ENCODE measurements around the gene OAT. TPM values are rescaled to one million over a fixed set of nuclear protein-coding genes. Genes with fewer than 3 reads are reported as not detected.

OAT gene
- total and polyA plus RNA-seq, 7 donors = 37.9 to 147 (median 117) TPM

GRCh38 chr10:124403548-124403947, 15.2 kb downstream of the OAT start:
- 51 to 59% methylated on average over 8 of the region's 8 CpGs for WGBS, 2 donors
- no peak overlapping the region for H3K27ac ChIP-seq
- no peaks in the 10 kb centered on the region for H3K27me3 ChIP-seq
- no peak overlapping the region for H3K4me3 ChIP-seq
- H3K4me1 ChIP-seq = peaks cover 0 to 7% (median 2%) of the 10 kb centered on the region in 4 donors
- H3K9me3 ChIP-seq = no peaks in the 10 kb centered on the region
- intact Hi-C loops (cut with DNase I) = no loop called here
- DNase-seq = no peak
- peaks cover 41 to 100% (median 58%) of the 10 kb centered on the region in 4 donors for H3K36me3 ChIP-seq
- TF ChIP-seq, protein P1, sequence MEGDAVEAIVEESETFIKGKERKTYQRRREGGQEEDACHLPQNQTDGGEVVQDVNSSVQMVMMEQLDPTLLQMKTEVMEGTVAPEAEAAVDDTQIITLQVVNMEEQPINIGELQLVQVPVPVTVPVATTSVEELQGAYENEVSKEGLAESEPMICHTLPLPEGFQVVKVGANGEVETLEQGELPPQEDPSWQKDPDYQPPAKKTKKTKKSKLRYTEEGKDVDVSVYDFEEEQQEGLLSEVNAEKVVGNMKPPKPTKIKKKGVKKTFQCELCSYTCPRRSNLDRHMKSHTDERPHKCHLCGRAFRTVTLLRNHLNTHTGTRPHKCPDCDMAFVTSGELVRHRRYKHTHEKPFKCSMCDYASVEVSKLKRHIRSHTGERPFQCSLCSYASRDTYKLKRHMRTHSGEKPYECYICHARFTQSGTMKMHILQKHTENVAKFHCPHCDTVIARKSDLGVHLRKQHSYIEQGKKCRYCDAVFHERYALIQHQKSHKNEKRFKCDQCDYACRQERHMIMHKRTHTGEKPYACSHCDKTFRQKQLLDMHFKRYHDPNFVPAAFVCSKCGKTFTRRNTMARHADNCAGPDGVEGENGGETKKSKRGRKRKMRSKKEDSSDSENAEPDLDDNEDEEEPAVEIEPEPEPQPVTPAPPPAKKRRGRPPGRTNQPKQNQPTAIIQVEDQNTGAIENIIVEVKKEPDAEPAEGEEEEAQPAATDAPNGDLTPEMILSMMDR (IDR thresholded peaks at IDR 0.05) = peak in 3 of 4 experiments; percentile 29 to 53 (median 47)
- TF ChIP-seq POLR2AphosphoS5 (IDR thresholded peaks at IDR 0.05) = no peak

- Histone ChIP-seq H3K4me1 (peaks cover 0 to 7% (median 2%) of the 10 kb centered on the region in 4 donors), H3K36me3 (peaks cover 38 to 100% (median 62%) of the 10 kb centered on the region in 4 donors)
- intact Hi-C loops (cut with DNase I) = no loop called here
Observed at GRCh38 chr10:124402273-124402672, 16.4 kb downstream of the OAT start.

DNA sequence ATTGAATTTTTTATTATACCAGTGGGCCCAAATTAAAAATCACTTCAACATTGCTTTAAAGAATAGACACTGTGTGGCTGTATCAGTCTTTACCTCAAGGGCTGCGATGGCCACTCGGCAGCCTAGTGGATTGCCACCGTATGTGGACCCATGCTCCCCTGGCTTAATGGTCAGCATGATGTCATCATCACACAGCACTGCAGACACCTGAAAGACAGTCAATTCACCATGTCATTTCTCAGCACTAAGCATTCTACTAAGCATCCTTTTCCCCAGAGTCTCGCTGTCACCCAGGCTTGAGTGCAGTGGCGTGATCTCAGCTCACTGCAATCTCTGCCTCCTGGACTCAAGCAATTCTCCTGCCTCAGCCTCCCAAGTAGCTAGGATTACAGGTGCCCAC, 17.1 kb downstream of the OAT start:
- TF ChIP-seq POLR2AphosphoS5 (IDR thresholded peaks at IDR 0.05) (no peak), POLR2A (IDR thresholded peaks at IDR 0.05) (no peak)
- TF ChIP-seq, protein P1 (IDR thresholded peaks at IDR 0.05) = no peak
- Histone ChIP-seq H3K4me3 (no peak overlapping the region), H3K27me3 (no peaks in the 10 kb centered on the region), H3K9me3 (no peaks in the 10 kb centered on the region), H3K4me1 (peaks cover 0 to 7% (median 2%) of the 10 kb centered on the region in 4 donors), H3K27ac (no peak overlapping the region), H3K36me3 (peaks cover 38 to 100% (median 60%) of the 10 kb centered on the region in 4 donors)
- no peak for DNase-seq
- intact Hi-C loops (cut with DNase I) = no loop called here
- WGBS, 2 donors = 96 to 98% methylated on average over 5 of the region's 5 CpGs

More at GRCh38 chr10:124402273-124402672, 16.4 kb downstream of the OAT start:
- TF ChIP-seq, protein P1 (IDR thresholded peaks at IDR 0.05) = no peak
- Histone ChIP-seq H3K4me3 (no peak overlapping the region), H3K27me3 (no peaks in the 10 kb centered on the region), H3K27ac (no peak overlapping the region), H3K9me3 (no peaks in the 10 kb centered on the region)
- 86 to 87% methylated on average over 2 of the region's 2 CpGs for WGBS, 2 donors
- no peak for DNase-seq

DNA sequence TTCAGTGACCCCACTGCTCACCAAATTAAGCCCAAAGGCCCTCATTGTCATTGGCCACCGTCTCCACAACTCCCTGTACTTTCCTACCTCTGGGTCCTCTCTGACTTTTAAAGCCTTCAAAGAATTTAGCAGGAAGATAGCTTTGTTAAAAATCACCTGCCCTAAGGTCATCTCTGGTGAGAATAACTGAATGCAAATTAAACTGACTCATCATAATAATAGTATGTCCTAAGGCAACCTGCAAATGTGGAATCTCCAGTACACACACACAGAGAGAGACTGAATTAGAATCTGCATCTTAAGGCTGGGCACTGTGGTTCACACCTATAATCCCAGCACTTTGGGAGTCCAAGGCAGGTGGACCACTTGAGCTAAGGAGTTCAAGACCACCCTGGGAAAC, 24.1 kb downstream of the OAT start:
- Histone ChIP-seq H3K36me3 (peaks cover 0 to 33% (median 7%) of the 10 kb centered on the region in 4 donors), H3K4me1 (peaks cover 0 to 3% (median under 1%) of the 10 kb centered on the region in 4 donors), H3K4me3 (no peak overlapping the region), H3K9me3 (no peaks in the 10 kb centered on the region), H3K27ac (no peak overlapping the region), H3K27me3 (no peaks in the 10 kb centered on the region)
- TF ChIP-seq POLR2AphosphoS5 (IDR thresholded peaks at IDR 0.05) = no peak
- TF ChIP-seq, protein P1 (IDR thresholded peaks at IDR 0.05) = no peak
- no peak for TF ChIP-seq POLR2A (IDR thresholded peaks at IDR 0.05)
- no peak for TF ChIP-seq EP300 (IDR thresholded peaks at IDR 0.05)
- 80 to 84% methylated on average over 1 of the region's 1 CpG for WGBS, 2 donors
- DNase-seq = no peak
- intact Hi-C loops (cut with DNase I) = no loop called here

- Histone ChIP-seq H3K36me3 (peaks cover 0 to 15% (median 3%) of the 10 kb centered on the region in 4 donors), H3K4me1 (peaks cover 0 to 15% (median 11%) of the 10 kb centered on the region in 4 donors), H3K4me3 (no peak overlapping the region), H3K9me3 (no peaks in the 10 kb centered on the region), H3K27me3 (no peaks in the 10 kb centered on the region), H3K27ac (no peak overlapping the region)
- DNase-seq = peak; percentile 46
- TF ChIP-seq, protein P1 (IDR thresholded peaks at IDR 0.05) = no peak
- TF ChIP-seq POLR2A (IDR thresholded peaks at IDR 0.05) = no peak
- TF ChIP-seq POLR2AphosphoS5 (IDR thresholded peaks at IDR 0.05) = no peak
- TF ChIP-seq EP300 (IDR thresholded peaks at IDR 0.05) = no peak
- intact Hi-C loops (cut with DNase I) = no loop called here
- WGBS, 2 donors = 96% methylated on average over 11 of the region's 11 CpGs
Observed at GRCh38 chr10:124392626-124393342, 25.9 kb downstream of the OAT start.
